ENCODE results near the gene TRAPPC8.

Gene TRAPPC8

DNA sequence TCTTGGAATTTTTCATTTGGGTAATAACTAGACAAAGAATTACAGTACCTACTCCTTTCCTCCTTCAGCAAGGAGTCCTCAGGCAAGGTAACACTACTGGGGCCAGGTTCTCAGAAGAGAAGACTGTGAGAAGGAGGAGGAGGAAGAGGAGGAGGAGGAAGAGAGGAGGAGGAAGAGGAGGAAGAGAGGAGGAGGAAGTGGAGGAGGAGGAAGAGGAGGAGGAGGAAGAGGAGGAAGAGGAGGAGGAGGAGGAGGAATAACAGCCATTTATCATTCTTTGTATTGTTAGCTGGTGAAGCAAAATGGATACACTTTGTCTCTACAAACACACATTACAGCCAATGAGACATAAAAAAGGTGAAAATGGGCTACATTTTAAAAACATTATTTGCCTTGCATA is 149.4 kb downstream of the TRAPPC8 start:
- DNase-seq (ENCODE audit: low read depth in 2 of 2): no peak

DNA sequence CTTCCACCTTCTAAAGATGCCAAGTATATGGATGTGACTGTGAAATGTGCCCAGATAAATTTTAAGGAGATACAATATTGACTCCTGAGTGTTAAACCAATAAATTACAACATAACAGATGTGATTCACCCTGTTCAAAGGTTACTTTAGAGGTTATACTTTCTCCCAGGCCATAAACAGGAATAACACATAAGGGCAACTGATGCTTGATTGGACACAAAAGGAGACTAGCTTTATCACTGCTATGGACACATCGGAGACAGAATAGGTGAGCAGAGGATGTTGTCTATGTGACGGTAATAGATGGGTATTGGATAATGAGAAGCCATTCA is 150.4 kb downstream of the TRAPPC8 start:
- DNase-seq (ENCODE audit: low read depth in 2 of 2): no peak

DNA sequence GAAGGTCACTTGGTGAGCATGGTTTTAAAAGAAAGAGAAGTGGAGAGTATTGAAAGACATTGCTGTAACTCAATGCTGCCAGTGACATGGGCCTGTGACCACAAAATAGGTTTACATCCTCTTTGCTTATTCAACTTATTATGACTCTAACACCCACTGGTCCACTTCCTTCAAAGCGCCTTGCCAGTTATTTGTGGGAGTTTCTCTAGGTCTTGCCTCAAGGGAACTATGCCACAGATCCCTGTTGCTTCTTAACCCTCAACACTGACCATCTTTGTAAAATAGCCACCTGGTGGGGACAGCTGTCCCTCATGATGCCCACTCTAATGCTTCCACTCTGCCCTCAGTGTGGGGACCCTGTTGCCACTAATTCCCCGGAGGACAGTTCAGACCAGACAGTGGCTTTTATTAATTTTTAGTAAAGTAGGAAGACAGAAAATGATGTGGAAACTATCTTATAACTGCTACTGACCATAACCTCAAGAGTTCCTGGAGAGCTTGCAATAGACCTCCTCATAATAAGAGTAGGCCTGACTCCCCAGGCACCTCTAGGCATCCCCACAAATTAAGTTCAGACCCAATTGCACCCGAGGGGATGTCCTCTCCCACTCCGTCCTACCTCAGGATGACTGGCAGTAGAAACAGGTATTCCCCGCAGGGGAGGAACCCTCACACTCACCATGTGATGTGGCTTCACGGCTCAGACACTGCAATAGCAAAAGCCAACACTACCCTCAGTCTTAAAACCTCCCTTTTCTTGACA is 150.9 kb downstream of the TRAPPC8 start:
- DNase-seq (ENCODE audit: low read depth in 2 of 2): no peak

- no peak for DNase-seq (ENCODE audit: low read depth in 2 of 2)
Measured at GRCh38 chr18:31789409-31789808, 153.5 kb downstream of the TRAPPC8 start.

GRCh38 chr18:31783059-31783458 is 159.9 kb downstream of the TRAPPC8 start:
- no peak for DNase-seq (ENCODE audit: low read depth in 2 of 2)
